H9 (cell line): ENCODE measurements around the gene NBEA. TPM values are rescaled to one million over a fixed set of nuclear protein-coding genes. Genes with fewer than 3 reads are reported as not detected.

Experiments
- DNase-seq: peaks from one replicate; pipeline ENCODE4 v3.0.0-alpha.2; 2017
- H2AFZ ChIP-seq: one replicate; pipeline ENCODE4 v1.6.1; 2013; ENCODE audit warnings: mild to moderate bottlenecking, low read length, control low read depth, moderate library complexity
- H2AK5ac ChIP-seq: 2 replicates; pipeline ENCODE4 v1.6.1; 2013; ENCODE audit warnings: low read length, control low read depth, mixed read lengths; ENCODE audit not compliant: insufficient read length
- H2BK120ac ChIP-seq: one replicate; pipeline ENCODE4 v1.6.1; 2013; ENCODE audit warnings: low read depth, mild to moderate bottlenecking, low read length, control low read depth, inconsistent platforms; ENCODE audit not compliant: poor library complexity, severe bottlenecking
- H2BK12ac ChIP-seq: 2 replicates; pipeline ENCODE4 v1.6.1; 2013; ENCODE audit warnings: low read length, control low read depth, mixed read lengths, low read depth; ENCODE audit not compliant: insufficient read length
- H2BK15ac ChIP-seq: 2 replicates; pipeline ENCODE4 v1.6.1; 2013; ENCODE audit warnings: low read depth, low read length, control low read depth
- H2BK20ac ChIP-seq: one replicate; pipeline ENCODE4 v1.6.1; 2013; ENCODE audit warnings: low read depth, mild to moderate bottlenecking, low read length, control low read depth, inconsistent platforms; ENCODE audit not compliant: poor library complexity, severe bottlenecking
- H2BK5ac ChIP-seq: 2 replicates; pipeline ENCODE4 v1.6.1; 2013; ENCODE audit warnings: low read length, control low read depth, mixed read lengths; ENCODE audit not compliant: insufficient read length
- H3K14ac ChIP-seq: 2 replicates; pipeline ENCODE4 v1.6.1; 2013; ENCODE audit warnings: low read length, control low read depth; ENCODE audit not compliant: insufficient read depth
- H3K18ac ChIP-seq: 2 replicates; pipeline ENCODE4 v1.6.1; 2013; ENCODE audit warnings: low read depth, mild to moderate bottlenecking, mixed read lengths, low read length, control low read depth; ENCODE audit not compliant: insufficient read length
- H3K23ac ChIP-seq: 2 replicates; pipeline ENCODE4 v1.6.1; 2013; ENCODE audit warnings: low read length, control low read depth, mixed read lengths, low read depth; ENCODE audit not compliant: insufficient read length
- H3K23me2 ChIP-seq: 2 replicates; pipeline ENCODE4 v1.6.1; 2013; ENCODE audit warnings: low read depth, mild to moderate bottlenecking, mixed read lengths, low read length, control low read depth; ENCODE audit not compliant: insufficient read length, poor library complexity, severe bottlenecking
- H3K27ac ChIP-seq: 2 replicates; pipeline ENCODE4 v1.5.1; 2013; ENCODE audit warnings: low read length, control low read depth, mixed read lengths, low read depth; ENCODE audit not compliant: insufficient read length
- H3K27me3 ChIP-seq: 2 replicates; pipeline ENCODE4 v1.6.1; 2013; ENCODE audit warnings: low read length, control low read depth, inconsistent platforms; ENCODE audit not compliant: insufficient read depth
- H3K4ac ChIP-seq: 2 replicates; pipeline ENCODE4 v1.6.1; 2013; ENCODE audit warnings: low read depth, mild to moderate bottlenecking, control low read depth, inconsistent platforms, low read length, moderate library complexity
- H3K4me1 ChIP-seq: 2 replicates; pipeline ENCODE4 v1.6.1; 2013; ENCODE audit warnings: low read length, control low read depth, inconsistent platforms; ENCODE audit not compliant: insufficient read depth
- H3K4me2 ChIP-seq: 2 replicates; pipeline ENCODE4 v1.6.1; 2013; ENCODE audit warnings: low read length, control low read depth, mixed read lengths; ENCODE audit not compliant: insufficient read length, insufficient read depth
- H3K56ac ChIP-seq: 2 replicates; pipeline ENCODE4 v1.6.1; 2013; ENCODE audit warnings: low read depth, mild to moderate bottlenecking, mixed read lengths, low read length, control low read depth; ENCODE audit not compliant: insufficient read length
- H3K79me1 ChIP-seq: 2 replicates; pipeline ENCODE4 v1.6.1; 2013; ENCODE audit warnings: low read depth, mild to moderate bottlenecking, moderate library complexity, low read length, control low read depth, inconsistent platforms; ENCODE audit not compliant: insufficient read depth, poor library complexity, severe bottlenecking
- H3K79me2 ChIP-seq: 2 replicates; pipeline ENCODE4 v1.6.1; 2013; ENCODE audit warnings: low read length, control low read depth, inconsistent platforms; ENCODE audit not compliant: insufficient read depth
- H3K9ac ChIP-seq: 2 replicates; pipeline ENCODE4 v1.6.1; 2013; ENCODE audit warnings: low read length, control low read depth, mixed read lengths; ENCODE audit not compliant: insufficient read length; ENCODE audit errors: extremely low read depth
- H3K9me3 ChIP-seq: one replicate; pipeline ENCODE4 v1.6.1; 2013; ENCODE audit warnings: low read depth, low read length, inconsistent platforms; ENCODE audit not compliant: control insufficient read depth
- H3T11ph ChIP-seq: one replicate; pipeline ENCODE4 v1.6.1; 2013; ENCODE audit warnings: mild to moderate bottlenecking, low read length, control low read depth, inconsistent platforms
- H4K20me1 ChIP-seq: one replicate; pipeline ENCODE4 v1.6.1; 2013; ENCODE audit not compliant: control insufficient read depth, insufficient read length, insufficient read depth
- H4K5ac ChIP-seq: 2 replicates; pipeline ENCODE4 v1.6.1; 2013; ENCODE audit warnings: low read depth, mild to moderate bottlenecking, mixed read lengths, low read length, control low read depth; ENCODE audit not compliant: insufficient read length
- H4K8ac ChIP-seq: replicated peaks from 2 replicates; pipeline ENCODE4 v1.6.1; 2013; ENCODE audit warnings: low read length, control low read depth, mixed read lengths, low read depth; ENCODE audit not compliant: insufficient read length
- H4K91ac ChIP-seq: 2 replicates; pipeline ENCODE4 v1.6.1; 2013; ENCODE audit warnings: low read depth, mild to moderate bottlenecking, moderate library complexity, mixed read lengths, low read length, control low read depth; ENCODE audit not compliant: insufficient read length
- H3K27ac Mint-ChIP-seq, 3 experiments: 2 replicates in 2 of 3; 3 replicates in 1 of 3; pipeline ENCODE4 v1.8.0; 2020 to 2021; ENCODE audit warnings: mixed read lengths in 3 of 3, mild to moderate bottlenecking in 1 of 3, moderate library complexity in 1 of 3
- H3K27me3 Mint-ChIP-seq: 2 replicates; pipeline ENCODE4 v1.8.0; 2021; ENCODE audit warnings: low read depth, mild to moderate bottlenecking, moderate library complexity, mixed read lengths
- H3K36me3 Mint-ChIP-seq, 3 experiments: 2 replicates in 2 of 3; 3 replicates in 1 of 3; pipeline ENCODE4 v1.8.0; 2020 to 2021; ENCODE audit warnings: low read depth in 3 of 3, mixed read lengths in 3 of 3; ENCODE audit not compliant: insufficient read depth in 1 of 3
- H3K4me1 Mint-ChIP-seq, 2 experiments: 2 replicates each; pipeline ENCODE4 v1.8.0; 2020; ENCODE audit warnings: mixed read lengths in 2 of 2
- H3K4me3 Mint-ChIP-seq, 2 experiments: 2 replicates in 1 of 2; 3 replicates in 1 of 2; pipeline ENCODE4 v1.8.0; 2020 to 2021; ENCODE audit warnings: mild to moderate bottlenecking in 2 of 2, mixed read lengths in 2 of 2, moderate library complexity in 1 of 2
- H3K9me3 Mint-ChIP-seq, 2 experiments: 2 replicates in 1 of 2; 3 replicates in 1 of 2; pipeline ENCODE4 v1.8.0; 2020; ENCODE audit warnings: mild to moderate bottlenecking in 2 of 2, mixed read lengths in 2 of 2, moderate library complexity in 1 of 2
- WGBS: extraction: QIAGEN DNeasy Blood & Tissue Kit; methylation state at CpG from one replicate; pipeline ENCODE4 v1.1.7; 2013; ENCODE audit warnings: missing lambda C conversion rate, low lambda C conversion rate, mixed read lengths; ENCODE audit not compliant: insufficient read length; ENCODE audit errors: extremely low coverage; 5-methylcytosine and 5-hydroxymethylcytosine counted together
- total RNA-seq: library from RNA; stranded (reverse); gene quantifications from 2 replicates; pipeline ENCODE4 v1.2.1, GENCODE V29; 2021
- TF ChIP-seq, protein P1 (sequence below): fragments of 200-600 bp; sonication (generic); conservative IDR thresholded peaks from 3 replicates; pipeline ENCODE4 v1.8.0; 2021; ENCODE audit warnings: antibody characterized with exemption, mild to moderate bottlenecking

NBEA gene
- total RNA-seq, 1 experiment from 2014 or later = 17.3 TPM

DNA sequence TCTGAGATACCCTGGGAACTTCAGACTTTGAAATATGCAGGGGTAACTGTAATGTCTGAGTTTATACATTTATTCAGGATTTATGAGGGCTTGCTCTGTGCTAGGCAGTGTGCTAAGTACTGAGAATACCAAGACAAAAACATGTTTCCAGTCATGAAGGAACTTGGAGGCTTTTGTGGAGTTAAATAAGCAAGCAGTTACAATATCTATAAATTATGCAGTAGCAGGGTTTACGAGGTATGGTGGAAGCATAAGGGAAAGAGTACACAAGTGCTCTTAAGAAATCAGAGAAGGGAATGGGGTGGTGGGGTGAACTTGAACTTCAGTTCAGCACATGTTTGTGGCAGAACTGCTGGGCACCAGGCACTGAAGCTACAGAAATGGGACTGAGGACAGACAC, 506.4 kb downstream of the NBEA start:
- no peaks in the 10 kb centered on the region for H3K9me3 Mint-ChIP-seq
- H4K8ac ChIP-seq = no peak overlapping the region
- no peak overlapping the region for H2BK5ac ChIP-seq
- no peak overlapping the region for H2BK15ac ChIP-seq
- no peak overlapping the region for H2BK120ac ChIP-seq
- TF ChIP-seq, protein P1, sequence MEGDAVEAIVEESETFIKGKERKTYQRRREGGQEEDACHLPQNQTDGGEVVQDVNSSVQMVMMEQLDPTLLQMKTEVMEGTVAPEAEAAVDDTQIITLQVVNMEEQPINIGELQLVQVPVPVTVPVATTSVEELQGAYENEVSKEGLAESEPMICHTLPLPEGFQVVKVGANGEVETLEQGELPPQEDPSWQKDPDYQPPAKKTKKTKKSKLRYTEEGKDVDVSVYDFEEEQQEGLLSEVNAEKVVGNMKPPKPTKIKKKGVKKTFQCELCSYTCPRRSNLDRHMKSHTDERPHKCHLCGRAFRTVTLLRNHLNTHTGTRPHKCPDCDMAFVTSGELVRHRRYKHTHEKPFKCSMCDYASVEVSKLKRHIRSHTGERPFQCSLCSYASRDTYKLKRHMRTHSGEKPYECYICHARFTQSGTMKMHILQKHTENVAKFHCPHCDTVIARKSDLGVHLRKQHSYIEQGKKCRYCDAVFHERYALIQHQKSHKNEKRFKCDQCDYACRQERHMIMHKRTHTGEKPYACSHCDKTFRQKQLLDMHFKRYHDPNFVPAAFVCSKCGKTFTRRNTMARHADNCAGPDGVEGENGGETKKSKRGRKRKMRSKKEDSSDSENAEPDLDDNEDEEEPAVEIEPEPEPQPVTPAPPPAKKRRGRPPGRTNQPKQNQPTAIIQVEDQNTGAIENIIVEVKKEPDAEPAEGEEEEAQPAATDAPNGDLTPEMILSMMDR = no peak
- no peak overlapping the region for H2BK12ac ChIP-seq
- no peaks in the 10 kb centered on the region for H3K23me2 ChIP-seq
- H3K27ac ChIP-seq = no peak overlapping the region
- H3K79me2 ChIP-seq = no peaks in the 10 kb centered on the region
- DNase-seq = no peak
- no peak overlapping the region for H3K9ac ChIP-seq
- H3K9me3 ChIP-seq = no peaks in the 10 kb centered on the region
- H2BK20ac ChIP-seq = no peak overlapping the region
- no peaks in the 10 kb centered on the region for H3K4me1 ChIP-seq
- H3K36me3 Mint-ChIP-seq = no peaks in the 10 kb centered on the region; a peak in 1 of 7 replicates
- H3K4me2 ChIP-seq = no peak overlapping the region
- H3K56ac ChIP-seq = no peak overlapping the region
- H3K27me3 Mint-ChIP-seq = no peaks in the 10 kb centered on the region
- WGBS = no CpG with 5 or more reads among the region's 1 CpG
- no peak overlapping the region for H3T11ph ChIP-seq
- no peaks in the 10 kb centered on the region for H3K79me1 ChIP-seq
- H4K20me1 ChIP-seq = no peaks in the 10 kb centered on the region
- no peak overlapping the region for H3K18ac ChIP-seq
- H4K5ac ChIP-seq = no peak overlapping the region
- H4K91ac ChIP-seq = no peak overlapping the region
- H3K14ac ChIP-seq = no peak overlapping the region
- peak overlapping the region in 1 of 3 experiments; percentile 15; a peak in 1 of 7 replicates for H3K27ac Mint-ChIP-seq
- H2AFZ ChIP-seq = no peak overlapping the region
- no peak overlapping the region for H2AK5ac ChIP-seq
- no peaks in the 10 kb centered on the region for H3K4me1 Mint-ChIP-seq
- H3K27me3 ChIP-seq = no peaks in the 10 kb centered on the region
- H3K4me3 Mint-ChIP-seq = no peak overlapping the region
- no peak overlapping the region for H3K23ac ChIP-seq
- H3K4ac ChIP-seq = no peak overlapping the region
